ENCODE data around the gene RAB3GAP2. TPM values are rescaled to one million over a fixed set of nuclear protein-coding genes. Genes with fewer than 3 reads are reported as not detected.
A peak's percentile ranks its signal among the peaks of the same experiment; 100 is the strongest.
"Not testable (repeated sequence)": the region's sequence is repeated elsewhere in the genome, so short reads cannot be mapped to it uniquely, and the experiment has no call there.

Gene RAB3GAP2
- total RNA-seq: 37.0 TPM

DNA sequence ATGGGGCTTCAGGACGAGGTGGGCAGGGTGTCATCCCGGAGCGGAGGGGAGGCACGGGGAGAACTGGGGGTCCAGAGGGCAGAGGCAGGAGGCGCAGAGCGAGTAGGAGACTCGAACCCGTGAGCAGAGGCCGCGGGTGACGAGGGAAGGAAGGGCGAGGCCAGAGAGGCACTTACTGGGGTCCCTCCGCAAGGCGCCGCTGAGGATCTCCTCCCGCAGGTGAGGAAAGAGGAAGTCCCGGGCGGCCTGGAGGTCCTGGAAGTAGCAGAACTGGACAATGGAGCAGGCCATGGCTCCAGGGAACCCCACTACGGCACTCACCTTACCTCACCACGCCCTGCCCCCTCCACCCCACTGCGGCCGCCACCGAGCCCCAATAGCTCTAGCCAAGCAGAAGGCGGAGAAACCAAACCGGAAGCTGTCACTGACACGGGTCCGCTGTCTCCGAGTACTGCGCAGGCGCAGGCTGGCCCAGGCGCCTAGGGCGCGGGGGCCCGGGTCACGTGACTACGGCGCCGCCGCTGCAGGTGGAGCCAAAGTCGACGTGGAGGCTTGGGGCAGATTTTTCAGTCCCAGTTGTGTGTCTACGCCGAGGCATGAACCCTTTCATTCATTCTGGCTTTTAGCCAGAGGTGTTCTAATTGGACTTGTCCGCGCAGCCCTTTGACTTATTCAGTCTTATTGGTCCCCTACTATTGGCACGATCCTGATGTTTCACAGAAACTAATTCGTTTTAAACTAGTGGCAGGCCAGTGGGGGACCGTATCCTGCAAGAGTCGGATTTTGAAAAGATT, at the start of gene RAB3GAP2:
RAB3GAP2 (minus strand) TSS at position 407 of the 794 bp plus-strand sequence; CDS start at position 291, 116 bp downstream.
- DNase-seq: peak; percentile 98

DNA sequence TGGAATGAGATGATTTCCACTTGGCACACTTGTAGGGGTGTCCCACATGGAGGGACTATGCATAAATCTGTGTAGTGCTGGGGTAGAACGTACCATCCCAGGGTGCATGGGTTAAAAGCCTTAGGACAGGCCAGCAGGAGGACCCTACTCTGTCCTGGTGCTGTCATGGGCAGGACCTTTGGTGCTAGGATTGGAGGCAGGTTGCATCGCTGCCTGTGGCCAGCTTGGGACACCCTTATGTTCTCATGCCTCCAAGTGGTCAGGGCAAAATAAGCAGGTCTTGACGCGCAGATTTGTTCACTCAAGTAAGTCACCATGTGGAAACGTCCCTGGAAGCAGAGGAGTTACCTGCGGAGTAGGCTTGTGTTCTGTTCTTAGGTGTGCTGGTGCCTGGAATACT, 49.5 kb upstream of the RAB3GAP2 start:
- DNase-seq: no peak

GRCh38 chr1:220320709-220321108, 48.5 kb upstream of the RAB3GAP2 start:
- no peak for DNase-seq

GRCh38 chr1:220318673-220319072, 46.4 kb upstream of the RAB3GAP2 start:
- DNase-seq: peak; percentile 41

DNA sequence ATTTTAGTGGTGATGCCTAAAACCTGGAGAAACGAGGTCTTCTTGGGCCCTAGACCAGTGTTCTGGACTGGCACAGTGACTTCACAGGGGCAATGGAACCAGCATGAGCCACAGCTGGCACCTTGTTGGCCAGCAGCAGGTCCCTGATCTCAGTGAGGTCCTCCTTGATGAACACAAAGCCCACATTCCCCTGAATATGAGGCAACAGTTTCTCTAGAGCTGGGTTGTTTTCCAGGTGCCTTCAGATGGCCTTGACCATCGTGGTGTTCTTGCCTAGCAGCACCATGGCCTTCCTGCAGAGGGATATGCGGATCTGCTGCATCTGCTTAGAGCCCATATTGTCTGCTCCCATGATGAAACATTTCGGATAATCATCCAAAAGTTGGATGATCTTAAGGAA, 44.9 kb upstream of the RAB3GAP2 start:
- no peak for DNase-seq

DNA sequence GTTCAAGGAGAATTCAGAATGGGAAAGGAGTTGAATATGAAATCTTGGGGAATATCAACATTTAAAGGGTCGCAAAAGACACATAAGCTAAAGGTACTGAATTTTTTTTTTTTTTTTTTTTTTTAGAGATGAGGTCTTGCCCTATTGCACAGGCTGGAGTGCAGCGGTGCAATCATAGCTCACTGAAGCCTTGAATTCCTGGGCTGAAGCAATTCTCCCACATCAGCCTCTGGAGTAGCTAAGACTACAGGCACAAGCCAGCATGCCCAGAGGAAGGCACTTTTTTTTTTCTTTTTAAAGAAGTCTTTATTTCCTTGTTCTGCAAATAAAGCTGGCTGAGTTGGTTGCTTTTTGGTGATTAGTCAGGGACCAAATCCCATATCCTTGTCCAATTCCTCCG, 44.1 kb upstream of the RAB3GAP2 start:
- DNase-seq: no peak

GRCh38 chr1:220315070-220315839, 43.0 kb upstream of the RAB3GAP2 start:
- DNase-seq: no peak

DNA sequence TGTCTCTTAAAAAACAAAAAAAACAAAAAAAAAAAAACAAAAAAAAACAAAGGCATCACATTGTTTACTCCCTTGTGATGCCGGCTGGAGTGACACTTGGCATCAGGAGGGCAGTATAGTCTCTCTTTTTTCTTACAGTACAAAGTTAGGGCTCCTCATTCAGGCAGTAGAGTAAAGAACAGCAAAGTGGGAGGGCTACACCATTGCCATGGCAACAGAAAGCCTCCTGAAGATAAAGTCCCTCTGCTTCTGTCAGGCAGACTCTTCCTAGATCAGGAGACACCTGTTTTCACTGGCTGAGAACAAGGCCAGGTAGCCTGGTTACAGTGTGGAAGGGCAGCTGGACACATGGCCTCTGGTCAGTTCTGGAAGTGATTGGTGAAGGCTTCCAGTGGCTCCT, 41.3 kb upstream of the RAB3GAP2 start:
- no peak for DNase-seq

GRCh38 chr1:220310147-220310546, 37.9 kb upstream of the RAB3GAP2 start:
- DNase-seq: not testable (repeated sequence)

DNA sequence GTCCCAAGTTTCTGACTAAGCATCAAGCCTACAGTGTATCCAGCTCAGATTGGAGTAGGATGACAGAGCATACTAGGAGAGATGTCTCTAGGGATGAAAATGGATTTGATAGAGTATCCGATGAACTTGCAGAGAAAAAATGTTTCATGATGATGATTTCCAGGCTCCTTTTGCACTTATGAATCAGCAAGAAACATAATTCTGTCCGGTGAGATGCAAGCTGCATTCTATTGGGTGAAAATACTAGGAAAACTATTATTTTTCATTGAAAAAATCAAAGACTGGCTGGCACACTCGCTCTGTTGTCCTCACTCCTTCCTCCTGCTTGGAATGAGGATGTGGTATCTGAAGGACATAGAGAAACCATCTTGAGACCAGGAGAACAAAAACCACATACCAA, 35.4 kb upstream of the RAB3GAP2 start:
- DNase-seq: no peak

DNA sequence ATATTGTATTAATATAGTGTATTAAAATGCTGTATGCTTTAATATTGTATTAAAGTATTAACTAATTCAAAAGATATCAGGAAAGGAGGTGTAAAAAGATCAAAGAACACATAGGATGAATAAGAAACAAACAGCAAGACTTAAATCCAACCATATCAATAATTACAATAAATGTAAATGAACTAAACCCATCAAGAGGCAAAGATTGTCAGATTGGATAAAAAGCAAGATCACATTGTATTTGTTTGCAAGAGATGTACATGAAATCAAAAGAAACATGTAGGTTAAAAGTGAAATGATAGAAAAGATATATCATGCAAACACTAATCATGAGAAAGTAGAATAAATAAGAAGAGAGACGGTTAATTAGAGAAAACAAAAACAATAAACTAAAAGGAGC, 34.1 kb upstream of the RAB3GAP2 start:
- no peak for DNase-seq

GRCh38 chr1:220303871-220304270, 31.6 kb upstream of the RAB3GAP2 start:
- no peak for DNase-seq

DNA sequence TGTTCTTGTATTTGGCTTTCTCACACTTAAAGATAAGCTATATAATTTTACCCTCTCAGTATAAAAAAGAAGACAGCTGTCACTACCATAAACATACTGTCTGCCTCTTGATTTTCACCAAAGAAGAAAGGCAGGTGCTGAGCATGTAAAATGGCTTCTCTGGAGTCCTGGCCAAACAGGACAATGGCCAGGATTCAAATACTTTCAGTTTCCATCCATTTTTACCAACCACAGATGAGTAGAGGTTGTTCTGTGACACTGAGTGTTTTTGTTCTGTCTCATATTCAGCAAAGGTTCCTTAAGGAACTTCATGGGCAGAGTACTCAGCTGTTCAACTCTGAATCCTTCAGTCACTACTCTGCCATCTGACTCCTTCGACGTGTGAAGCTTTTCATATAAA, 29.4 kb upstream of the RAB3GAP2 start:
- DNase-seq: no peak

GRCh38 chr1:220300442-220301121, 28.3 kb upstream of the RAB3GAP2 start:
- peak; percentile 86 for DNase-seq

DNA sequence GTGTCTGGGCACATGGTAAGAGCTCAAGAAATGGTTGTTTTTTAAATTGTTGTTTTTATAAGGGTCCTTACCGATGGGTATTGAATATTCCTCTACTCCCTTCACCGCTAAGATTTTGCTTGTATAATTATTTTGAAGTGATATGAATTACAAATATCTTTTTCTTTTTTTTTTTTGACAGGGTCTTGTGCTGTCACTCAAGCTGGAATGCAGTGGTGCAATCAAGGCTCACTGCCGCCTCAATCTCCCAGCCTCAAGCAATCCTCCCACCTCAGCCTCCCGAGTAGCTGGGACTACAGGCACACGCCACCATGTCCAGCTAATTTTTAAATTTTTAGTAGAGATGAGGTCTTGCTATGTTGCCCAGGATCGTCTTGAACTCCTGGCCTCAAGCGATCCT, 27.1 kb upstream of the RAB3GAP2 start:
- DNase-seq: no peak

DNA sequence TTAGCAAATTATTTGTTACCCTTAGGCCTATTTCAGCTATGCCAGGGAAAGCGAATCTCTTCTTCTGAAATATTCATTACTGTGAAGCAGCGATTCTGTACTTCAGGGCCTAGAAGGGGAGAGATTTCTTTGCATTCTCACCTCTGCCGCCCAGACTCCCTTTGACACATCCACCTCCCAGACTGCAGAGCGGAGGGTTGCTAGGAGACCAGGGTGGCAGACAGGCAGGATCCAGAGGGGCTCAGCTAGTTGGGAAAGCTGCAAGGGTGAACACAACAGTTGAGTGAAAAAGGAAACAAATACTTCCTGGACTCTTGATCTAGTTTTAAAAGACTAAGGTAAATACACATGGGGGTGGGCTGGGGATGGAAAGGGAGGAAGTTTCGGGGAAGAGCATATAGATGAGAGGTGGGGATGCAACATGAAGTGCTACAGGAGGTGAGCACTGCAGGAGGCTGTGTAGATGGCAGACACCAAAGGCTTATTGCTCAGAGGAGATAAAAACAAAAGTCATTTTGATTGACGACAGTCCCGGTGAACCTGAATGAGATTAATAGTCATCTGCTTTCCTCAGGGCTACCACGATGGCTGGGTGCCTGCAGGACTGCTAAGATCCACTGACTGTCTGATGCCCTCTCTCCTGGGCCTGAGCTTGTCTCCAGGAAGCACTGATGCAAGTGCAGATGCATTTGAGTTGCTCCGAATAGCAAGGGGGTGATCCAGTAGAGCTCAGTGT, 26.4 kb upstream of the RAB3GAP2 start:
- no peak for DNase-seq

- no peak for DNase-seq
These were observed 24.7 kb upstream of the RAB3GAP2 start for GRCh38 chr1:220296981-220297380.

DNA sequence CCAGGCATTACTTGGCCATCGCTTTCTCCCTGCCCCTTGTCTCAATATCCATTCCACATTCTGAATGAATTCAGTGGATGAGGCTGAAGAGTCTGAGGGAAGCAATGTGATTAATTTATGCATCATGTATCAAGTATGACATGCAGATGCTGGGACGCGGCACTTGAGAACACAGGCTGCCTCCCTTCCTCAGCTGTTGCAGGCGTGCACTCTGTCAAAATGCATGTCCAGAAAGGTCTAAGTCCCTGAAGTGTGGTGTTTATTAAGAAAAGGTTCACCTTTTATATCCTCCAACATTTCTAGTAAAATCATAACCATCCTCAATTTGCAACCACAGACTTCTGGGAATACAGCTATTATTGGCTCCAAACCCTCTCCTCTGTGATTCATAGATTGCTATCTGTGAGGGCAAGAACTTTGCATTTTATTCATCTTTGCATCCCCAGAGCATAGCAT, 22.6 kb upstream of the RAB3GAP2 start:
- peak; percentile 32 for DNase-seq

DNA sequence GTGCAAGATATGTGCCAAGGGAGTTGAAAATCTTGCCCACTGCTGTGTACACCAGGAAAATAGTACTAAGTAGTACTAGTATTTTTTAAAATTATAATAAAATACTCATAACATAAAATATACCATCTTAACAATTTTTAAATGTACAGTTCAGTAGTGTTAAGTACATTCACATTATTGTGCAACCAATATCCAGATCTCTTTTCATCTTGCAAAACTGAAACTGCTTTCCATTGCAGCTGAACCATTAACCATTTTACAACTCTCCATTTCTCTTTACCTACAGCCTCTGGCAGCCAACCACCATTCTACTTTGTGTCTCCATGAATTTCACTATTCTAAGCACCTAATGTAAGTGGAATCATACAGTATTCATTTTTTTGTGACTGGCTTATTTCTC, 19.3 kb upstream of the RAB3GAP2 start:
- no peak for DNase-seq

GRCh38 chr1:220290140-220290761, 18.0 kb upstream of the RAB3GAP2 start:
- no peak for DNase-seq

- no peak for DNase-seq
These were observed 14.9 kb upstream of the RAB3GAP2 start for GRCh38 chr1:220287129-220287528.

DNA sequence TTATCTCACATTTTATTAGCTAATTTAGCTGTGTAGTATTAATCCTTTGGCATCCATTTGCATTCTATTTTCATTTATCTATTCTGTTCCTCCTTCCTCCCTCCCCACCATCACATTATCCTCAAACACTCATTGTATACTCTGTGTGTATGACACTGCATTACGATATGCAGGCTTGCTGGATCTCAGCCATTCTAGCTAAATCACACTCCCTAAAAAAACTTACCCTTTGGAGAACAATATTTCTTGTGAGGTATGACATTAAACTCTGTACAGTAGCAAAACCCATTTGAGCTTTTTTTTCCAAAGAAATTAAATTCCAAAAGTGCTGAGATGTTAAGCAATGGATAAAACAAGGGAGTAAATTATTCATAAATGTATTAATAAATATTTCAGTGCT, 11.4 kb upstream of the RAB3GAP2 start:
- DNase-seq: no peak

Measured in tongue (tissue), 2 donors.